H4 (cell line): ENCODE data around the gene ZNF358. TPM values are rescaled to one million over a fixed set of nuclear protein-coding genes. Genes with fewer than 3 reads are reported as not detected.

Experiments
- DNase-seq: peaks from one replicate; pipeline ENCODE4 v3.0.0-alpha.2; 2015; ENCODE audit warnings: low spot score
- total RNA-seq: library from RNA; depleted of rRNA; stranded (reverse); fragments of >200 nt; shearing (Covaris generic); gene quantifications from 2 replicates; pipeline ENCODE4 v1.2.3, GENCODE V29; 2014; rRNA removed

Gene ZNF358
- total RNA-seq, 1 experiment from 2014 or later = 37.5 TPM

DNA sequence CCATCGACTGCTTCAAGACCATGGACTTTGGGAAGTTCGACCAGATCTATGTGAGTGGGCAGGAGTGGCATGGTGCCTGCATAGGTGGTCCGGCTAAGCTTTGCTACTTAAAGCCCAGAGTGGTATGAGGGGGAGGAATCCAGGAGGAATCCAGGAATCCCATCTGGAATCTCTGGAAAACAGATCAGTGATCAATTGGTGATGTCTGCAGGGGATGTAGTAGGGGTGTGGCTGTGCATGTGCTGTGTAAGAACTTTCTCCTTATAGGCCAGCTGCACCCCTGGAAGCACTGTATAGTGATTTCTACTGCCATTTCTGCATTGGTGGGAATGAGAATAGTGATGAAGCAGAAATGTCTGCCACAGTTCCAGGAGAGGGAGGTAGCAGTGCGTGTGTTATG lies 43.2 kb downstream of the ZNF358 start:
- DNase-seq = no peak

GRCh38 chr19:7560255-7560654 lies 44.4 kb downstream of the ZNF358 start:
- DNase-seq = no peak

DNA sequence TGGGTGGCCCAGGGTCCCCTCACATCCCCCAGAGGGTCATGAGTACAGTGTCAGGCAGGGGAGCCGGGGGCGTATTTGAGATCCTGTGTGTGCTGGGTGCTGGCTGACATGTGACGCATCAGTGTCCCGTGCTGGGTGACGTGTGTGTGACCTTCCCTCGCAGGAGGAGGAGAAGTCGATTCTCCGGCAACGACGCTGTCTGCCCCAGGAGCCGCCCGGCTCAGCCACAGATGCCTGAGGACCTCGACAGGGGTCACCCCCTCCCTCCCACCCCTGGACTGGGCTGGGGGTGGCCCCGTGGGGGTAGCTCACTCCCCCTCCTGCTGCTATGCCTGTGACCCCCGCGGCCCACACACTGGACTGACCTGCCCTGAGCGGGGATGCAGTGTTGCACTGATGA lies 45.4 kb downstream of the ZNF358 start:
- DNase-seq = no peak

- DNase-seq = no peak
Measured at GRCh38 chr19:7562646-7563393, 46.9 kb downstream of the ZNF358 start.

GRCh38 chr19:7564866-7565265 lies 49.0 kb downstream of the ZNF358 start:
- no peak for DNase-seq

DNA sequence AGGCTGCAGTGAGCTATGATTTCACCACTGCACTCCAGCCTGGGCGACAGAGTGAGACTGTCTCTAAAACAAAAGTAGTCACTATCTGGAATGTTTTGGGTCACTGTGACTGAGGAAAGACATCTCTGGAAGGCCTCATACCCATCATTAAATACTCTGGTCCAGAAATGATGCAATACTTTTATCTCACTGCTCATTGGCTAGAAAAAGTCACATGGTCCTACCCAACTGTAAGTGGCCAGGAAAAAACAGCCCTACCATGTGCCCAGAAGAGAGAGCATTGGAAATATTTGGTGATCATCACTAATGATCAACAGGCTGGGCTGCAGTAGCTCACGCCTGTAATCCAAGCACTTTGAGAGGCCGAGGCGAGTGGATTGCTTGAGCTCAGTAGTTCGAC lies 49.4 kb downstream of the ZNF358 start:
- DNase-seq = no peak

Other genes starting within 250 kb of the ZNF358 start
- 3.3 and 3.8 TPM in 2 replicates for gene INSR, start 221.7 kb upstream of the ZNF358 start, total RNA-seq
- gene ARHGEF18, start 167.2 kb upstream of the ZNF358 start, total RNA-seq = 24.7 and 27.4 TPM in 2 replicates
- gene PEX11G, start 27.1 kb upstream of the ZNF358 start, total RNA-seq = 0.31 TPM in 1 of 2 replicates, not detected in the other
- gene MCOLN1, start 6.5 kb downstream of the ZNF358 start, total RNA-seq = 3.9 and 5.8 TPM in 2 replicates
- 32.5 and 41.4 TPM in 2 replicates for gene PNPLA6, start 19.6 kb downstream of the ZNF358 start, total RNA-seq
- 0.31 and 0.43 TPM in 2 replicates for gene CAMSAP3, start 79.8 kb downstream of the ZNF358 start, total RNA-seq
- 25.0 and 26.7 TPM in 2 replicates for gene XAB2, start 113.4 kb downstream of the ZNF358 start, total RNA-seq
- 65.7 and 67.1 TPM in 2 replicates for gene PET100, start 113.7 kb downstream of the ZNF358 start, total RNA-seq
- not detected in 2 replicates for gene PCP2, start 117.6 kb downstream of the ZNF358 start, total RNA-seq
- gene STXBP2, start 121.0 kb downstream of the ZNF358 start, total RNA-seq = 2.5 and 3.1 TPM in 2 replicates
- not detected in 2 replicates for gene RETN, start 152.9 kb downstream of the ZNF358 start, total RNA-seq
- gene MCEMP1, start 161.0 kb downstream of the ZNF358 start, total RNA-seq = not detected in 2 replicates
- gene TRAPPC5, start 164.7 kb downstream of the ZNF358 start, total RNA-seq = 90.6 and 139 TPM in 2 replicates
- not detected in 2 replicates for gene FCER2, start 186.0 kb downstream of the ZNF358 start, total RNA-seq
- not detected in 2 replicates for gene CLEC4G, start 216.0 kb downstream of the ZNF358 start, total RNA-seq
- 0.10 TPM in 1 of 2 replicates, not detected in the other for gene CD209, start 231.4 kb downstream of the ZNF358 start, total RNA-seq
- gene CLEC4M, start 247.1 kb downstream of the ZNF358 start, total RNA-seq = not detected in 2 replicates